ENCODE data around the gene NEURL1. TPM values are rescaled to one million over a fixed set of nuclear protein-coding genes. Genes with fewer than 3 reads are reported as not detected.

NEURL1 gene
- total RNA-seq, 2 experiments from 2014 or later: 0.47 TPM; not detected in 1

- BruUV-seq (replicated peaks): no TSS peak
- Histone ChIP-seq H3K36me3 (ENCODE audit: insufficient read depth, low read length) (no peaks in the 10 kb centered on the region), H3K4me2 (ENCODE audit: low read length) (no peak overlapping the region), H3K4me3 (ENCODE audit: low read depth, low read length, poor library complexity, severe bottlenecking) (no peak overlapping the region), H3K4me1 (ENCODE audit: insufficient read depth, low read length, poor library complexity, severe bottlenecking) (no peaks in the 10 kb centered on the region), H2AFZ (ENCODE audit: low read length) (no peak overlapping the region), H4K20me1 (ENCODE audit: insufficient read depth, low read length) (no peaks in the 10 kb centered on the region), H3K9me3 (ENCODE audit: low read length) (no peaks in the 10 kb centered on the region), H3K27ac (ENCODE audit: low read depth, low read length, poor library complexity, severe bottlenecking) (no peak overlapping the region), H3K9me2 (ENCODE audit: insufficient read depth, low read length) (no peaks in the 10 kb centered on the region), H3K79me2 (ENCODE audit: insufficient read depth, low read depth, low read length) (no peaks in the 10 kb centered on the region)
- no peak for DNase-seq (ENCODE audit: low spot score)
- CTCF ChIA-PET (ENCODE audit: unreplicated experiment): no interaction called here
- POLR2A ChIA-PET: no interaction called here
- intact Hi-C loops (cut with micrococcal nuclease; ENCODE audit: unreplicated experiment): no loop called here
- TF ChIP-seq CTCF (conservative IDR thresholded peaks at IDR 0.05; ENCODE audit: low read length) (no peak), EZH2phosphoT487 (IDR thresholded peaks at IDR 0.05; ENCODE audit: borderline replicate concordance, low read depth, low read length) (no peak)
Measured at GRCh38 chr10:103640436-103641181, 147.1 kb downstream of the NEURL1 start.

- Histone ChIP-seq H3K4me1 (ENCODE audit: insufficient read depth, low read length, poor library complexity, severe bottlenecking) (no peaks in the 10 kb centered on the region), H3K9me2 (ENCODE audit: insufficient read depth, low read length) (no peaks in the 10 kb centered on the region), H3K4me2 (ENCODE audit: low read length) (no peak overlapping the region), H2AFZ (ENCODE audit: low read length) (no peak overlapping the region), H3K4me3 (ENCODE audit: low read depth, low read length, poor library complexity, severe bottlenecking) (no peak overlapping the region), H3K9me3 (ENCODE audit: low read length) (no peaks in the 10 kb centered on the region), H4K20me1 (ENCODE audit: insufficient read depth, low read length) (no peaks in the 10 kb centered on the region), H3K79me2 (ENCODE audit: insufficient read depth, low read depth, low read length) (no peaks in the 10 kb centered on the region), H3K36me3 (ENCODE audit: insufficient read depth, low read length) (no peaks in the 10 kb centered on the region), H3K27ac (ENCODE audit: low read depth, low read length, poor library complexity, severe bottlenecking) (no peak overlapping the region)
- BruUV-seq (replicated peaks): no TSS peak
- DNase-seq (ENCODE audit: low spot score): no peak
- POLR2A ChIA-PET: no interaction called here
- CTCF ChIA-PET (ENCODE audit: unreplicated experiment): no interaction called here
- no peak for TF ChIP-seq CTCF (conservative IDR thresholded peaks at IDR 0.05; ENCODE audit: low read length)
- intact Hi-C loops (cut with micrococcal nuclease; ENCODE audit: unreplicated experiment): no loop called here
Measured at GRCh38 chr10:103641326-103641725, 147.8 kb downstream of the NEURL1 start.

Other genes with a start within 250 kb of the NEURL1 start
- not detected in 2 replicates for gene RPEL1, start 247.8 kb upstream of the NEURL1 start, total RNA-seq (2014; rRNA removed; shearing (Covaris generic))
- gene RPEL1, start 247.8 kb upstream of the NEURL1 start, total RNA-seq (2022): not detected in 2 replicates
- not detected in 2 replicates for gene INA, start 216.6 kb upstream of the NEURL1 start, total RNA-seq (2014; rRNA removed; shearing (Covaris generic))
- not detected in 2 replicates for gene INA, start 216.6 kb upstream of the NEURL1 start, total RNA-seq (2022)
- 14.9 and 16.0 TPM in 2 replicates for gene PCGF6, start 142.6 kb upstream of the NEURL1 start, total RNA-seq (2014; rRNA removed; shearing (Covaris generic))
- 12.3 and 12.6 TPM in 2 replicates for gene PCGF6, start 142.6 kb upstream of the NEURL1 start, total RNA-seq (2022)
- 15.9 and 20.2 TPM in 2 replicates for gene TAF5, start 125.7 kb upstream of the NEURL1 start, total RNA-seq (2014; rRNA removed; shearing (Covaris generic))
- 17.6 and 17.8 TPM in 2 replicates for gene TAF5, start 125.7 kb upstream of the NEURL1 start, total RNA-seq (2022)
- gene ATP5MK, start 97.2 kb upstream of the NEURL1 start, total RNA-seq (2014; rRNA removed; shearing (Covaris generic)): 74.7 and 117 TPM in 2 replicates
- gene ATP5MK, start 97.2 kb upstream of the NEURL1 start, total RNA-seq (2022): 276 and 307 TPM in 2 replicates
- gene PDCD11, start 97.1 kb upstream of the NEURL1 start, total RNA-seq (2014; rRNA removed; shearing (Covaris generic)): 54.5 and 62.9 TPM in 2 replicates
- gene PDCD11, start 97.1 kb upstream of the NEURL1 start, total RNA-seq (2022): 64.4 and 68.4 TPM in 2 replicates
- gene CALHM2, start 41.3 kb upstream of the NEURL1 start, total RNA-seq (2014; rRNA removed; shearing (Covaris generic)): not detected in 2 replicates
- gene CALHM2, start 41.3 kb upstream of the NEURL1 start, total RNA-seq (2022): not detected in 2 replicates
- gene CALHM1, start 34.8 kb upstream of the NEURL1 start, total RNA-seq (2014; rRNA removed; shearing (Covaris generic)): not detected in 2 replicates
- gene CALHM1, start 34.8 kb upstream of the NEURL1 start, total RNA-seq (2022): 0.13 and 0.18 TPM in 2 replicates
- 0.26 TPM in 1 of 2 replicates, not detected in the other for gene CALHM3, start 14.5 kb upstream of the NEURL1 start, total RNA-seq (2014; rRNA removed; shearing (Covaris generic))
- gene CALHM3, start 14.5 kb upstream of the NEURL1 start, total RNA-seq (2022): not detected in 2 replicates